HepG2 (cell line): ENCODE data around the gene PCNA. TPM values are rescaled to one million over a fixed set of nuclear protein-coding genes. Genes with fewer than 3 reads are reported as not detected.

Experiments
- AHDC1 ChIP-seq: sonication (generic); formaldehyde crosslinking; IDR thresholded peaks from 2 replicates; pipeline ENCODE4 v1.5.1; 2020; ENCODE audit warnings: mild to moderate bottlenecking, missing genetic modification reagents, borderline replicate concordance
- HOXA3 ChIP-seq: sonication (generic); formaldehyde crosslinking; IDR thresholded peaks from 2 replicates; pipeline ENCODE4 v1.5.0; 2020; ENCODE audit warnings: missing genetic modification reagents
- NR0B2 ChIP-seq: sonication (generic); formaldehyde crosslinking; IDR thresholded peaks from 2 replicates; pipeline ENCODE4 v1.4.0; 2020; ENCODE audit warnings: mild to moderate bottlenecking, missing genetic modification reagents
- NR2F1 ChIP-seq, 2 experiments: fragments of 450-650 bp in 1 of 2; formaldehyde crosslinking in 1 of 2; IDR thresholded peaks; 2 replicates each; pipeline versions ENCODE4 v1.5.0 to v1.6.1; 2016 to 2020; ENCODE audit warnings: mild to moderate bottlenecking in 1 of 2, missing compliant biosample characterization in 1 of 2, missing genetic modification reagents in 1 of 2, moderate library complexity in 1 of 2
- SATB2 ChIP-seq: sonication (generic); formaldehyde crosslinking; IDR thresholded peaks from 2 replicates; pipeline ENCODE4 v1.5.0; 2020; ENCODE audit warnings: missing genetic modification reagents
- SYNCRIP ChIP-seq: fragments of 200-400 bp; formaldehyde crosslinking; IDR thresholded peaks from 2 replicates; pipeline ENCODE4 v1.6.1; 2018; ENCODE audit warnings: mild to moderate bottlenecking, low read depth, low read length; ENCODE audit not compliant: insufficient read depth
- U2AF2 ChIP-seq: fragments of 200-400 bp; formaldehyde crosslinking; IDR thresholded peaks from 2 replicates; pipeline ENCODE4 v1.6.1; 2017; ENCODE audit warnings: low read depth, mild to moderate bottlenecking, low read length
- ZBTB37 ChIP-seq: sonication (generic); formaldehyde crosslinking; IDR thresholded peaks from 2 replicates; pipeline ENCODE4 v1.4.0; 2020; ENCODE audit warnings: mild to moderate bottlenecking, missing genetic modification reagents
- ZBTB39 ChIP-seq: sonication (generic); formaldehyde crosslinking; IDR thresholded peaks from 2 replicates; pipeline ENCODE4 v1.5.0; 2020; ENCODE audit warnings: missing genetic modification reagents
- ZNF121 ChIP-seq: sonication (generic); formaldehyde crosslinking; IDR thresholded peaks from 2 replicates; pipeline ENCODE4 v1.5.0; 2020; ENCODE audit warnings: mild to moderate bottlenecking, missing genetic modification reagents
- ZNF235 ChIP-seq: sonication (generic); formaldehyde crosslinking; IDR thresholded peaks from 2 replicates; pipeline ENCODE4 v1.8.1; 2023; ENCODE audit warnings: mild to moderate bottlenecking, missing genetic modification reagents, borderline replicate concordance
- ZNF639 ChIP-seq: conservative IDR thresholded peaks from 2 replicates; pipeline ENCODE4 v1.6.1; 2018; ENCODE audit warnings: missing genetic modification reagents
- ZNF710 ChIP-seq: sonication (generic); formaldehyde crosslinking; IDR thresholded peaks from 2 replicates; pipeline ENCODE4 v1.5.0; 2020; ENCODE audit warnings: mild to moderate bottlenecking, missing genetic modification reagents, borderline replicate concordance
- polyA plus RNA-seq, 8 experiments: library from polyadenylated mRNA; depleted of rRNA in 3 of 8; stranded (reverse) in 7 of 8; unstranded in 1 of 8; fragments of >200 nt; fragmentation: Illumina TruSeq in 4 of 8; extraction: Trizol in 4 of 8; gene quantifications; 2 replicates each; pipeline versions ENCODE4 v1.2.1 to v1.2.3, GENCODE V29; 2011 to 2016; ENCODE audit warnings: low read depth in 4 of 8, missing spikeins in 1 of 8, mixed read lengths in 1 of 8; ENCODE audit not compliant: insufficient read depth in 1 of 8
- total RNA-seq, 5 experiments: library from RNA; depleted of rRNA; stranded (reverse); fragments of >200 nt; fragmentation: Illumina TruSeq; extraction: Trizol; gene quantifications; 2 replicates each; pipeline ENCODE4 v1.2.3, GENCODE V29; 2016; ENCODE audit warnings: low read depth in 1 of 5

Gene PCNA
- total and polyA plus RNA-seq, 2 of the 13 experiments (the other 11 are each of a cell fraction or from before 2014, with no cell fraction given): 229 to 655 TPM

- TF ChIP-seq ZBTB37 (CRISPR knock-in tag) (no peak), HOXA3 (no peak; the same call in 1 of the 2 replicates), ZBTB39 (CRISPR knock-in tag) (no peak), ZNF235 (CRISPR knock-in tag) (no peak), U2AF2 (no peak), SATB2 (CRISPR knock-in tag) (no peak), NR0B2 (CRISPR knock-in tag) (no peak), ZNF710 (no peak), ZNF639 (no peak), NR2F1 (CRISPR knock-in tag; IDR thresholded peaks at IDR 0.05) (peak; percentile 87 to 92), SYNCRIP (no peak), AHDC1 (peak; percentile 90), ZNF121 (no peak)
Observed at GRCh38 chr20:5156675-5157448, 37.1 kb upstream of the PCNA start (continued).
